COLO829 (cell line): ENCODE measurements around the gene KRT74.

Experiments
- DNase-seq: peaks from one replicate; pipeline ENCODE4 v3.0.0; 2012; ENCODE audit warnings: low spot score

KRT74 gene

GRCh38 chr12:52573306-52573705 is 337 bp downstream of the KRT74 start:
- DNase-seq: no peak

GRCh38 chr12:52570511-52570910 is 3.1 kb downstream of the KRT74 start:
- DNase-seq: no peak

GRCh38 chr12:52568111-52568510 is 5.5 kb downstream of the KRT74 start:
- no peak for DNase-seq

GRCh38 chr12:52566847-52567291 is 6.8 kb downstream of the KRT74 start:
- no peak for DNase-seq

- DNase-seq: no peak
These were observed 9.1 kb downstream of the KRT74 start for GRCh38 chr12:52564582-52564981.

- no peak for DNase-seq
These were observed 11.7 kb downstream of the KRT74 start for GRCh38 chr12:52561880-52562449.

- no peak for DNase-seq
These were observed 13.7 kb downstream of the KRT74 start for GRCh38 chr12:52559979-52560378.

- DNase-seq: no peak
These were observed 14.7 kb downstream of the KRT74 start for GRCh38 chr12:52558781-52559445.

- no peak for DNase-seq
These were observed 16.2 kb downstream of the KRT74 start for GRCh38 chr12:52557476-52557875.

- no peak for DNase-seq
These were observed 18.1 kb downstream of the KRT74 start for GRCh38 chr12:52555577-52555976.

GRCh38 chr12:52552681-52553195 is 20.9 kb downstream of the KRT74 start, which contains the start of gene KRT71:
KRT71 (minus strand) TSS chr12:52553145; CDS start chr12:52553077, 68 bp downstream.
- no peak for DNase-seq

GRCh38 chr12:52552055-52552454 is 21.6 kb downstream of the KRT74 start:
- DNase-seq: no peak

- DNase-seq: no peak
These were observed 22.3 kb downstream of the KRT74 start for GRCh38 chr12:52551216-52551865.

GRCh38 chr12:52546126-52546525 is 27.5 kb downstream of the KRT74 start:
- DNase-seq: no peak

- DNase-seq: no peak
These were observed 29.4 kb downstream of the KRT74 start for GRCh38 chr12:52543985-52544883.

GRCh38 chr12:52542785-52543318 is 30.8 kb downstream of the KRT74 start:
- DNase-seq: no peak

GRCh38 chr12:52542157-52542556 is 31.5 kb downstream of the KRT74 start:
- no peak for DNase-seq

- no peak for DNase-seq
These were observed 31.9 kb downstream of the KRT74 start for GRCh38 chr12:52541709-52542108.

GRCh38 chr12:52540531-52540930 is 33.1 kb downstream of the KRT74 start:
- no peak for DNase-seq

- DNase-seq: no peak
These were observed 33.8 kb downstream of the KRT74 start for GRCh38 chr12:52539821-52540173.

GRCh38 chr12:52539083-52539820 is 34.4 kb downstream of the KRT74 start:
- DNase-seq: no peak
